Cardiac atrium fibroblast (primary cell): ENCODE data around the gene DYNC1LI1. TPM values are rescaled to one million over a fixed set of nuclear protein-coding genes. Genes with fewer than 3 reads are reported as not detected.

Experiments
- total RNA-seq: library from RNA; depleted of rRNA; stranded (reverse); fragments of >200 nt; gene quantifications from 2 replicates; pipeline ENCODE4 v1.2.3, GENCODE V29; 2015

DYNC1LI1 gene
- 28.5 and 29.5 TPM in 2 replicates for total RNA-seq

DNA sequence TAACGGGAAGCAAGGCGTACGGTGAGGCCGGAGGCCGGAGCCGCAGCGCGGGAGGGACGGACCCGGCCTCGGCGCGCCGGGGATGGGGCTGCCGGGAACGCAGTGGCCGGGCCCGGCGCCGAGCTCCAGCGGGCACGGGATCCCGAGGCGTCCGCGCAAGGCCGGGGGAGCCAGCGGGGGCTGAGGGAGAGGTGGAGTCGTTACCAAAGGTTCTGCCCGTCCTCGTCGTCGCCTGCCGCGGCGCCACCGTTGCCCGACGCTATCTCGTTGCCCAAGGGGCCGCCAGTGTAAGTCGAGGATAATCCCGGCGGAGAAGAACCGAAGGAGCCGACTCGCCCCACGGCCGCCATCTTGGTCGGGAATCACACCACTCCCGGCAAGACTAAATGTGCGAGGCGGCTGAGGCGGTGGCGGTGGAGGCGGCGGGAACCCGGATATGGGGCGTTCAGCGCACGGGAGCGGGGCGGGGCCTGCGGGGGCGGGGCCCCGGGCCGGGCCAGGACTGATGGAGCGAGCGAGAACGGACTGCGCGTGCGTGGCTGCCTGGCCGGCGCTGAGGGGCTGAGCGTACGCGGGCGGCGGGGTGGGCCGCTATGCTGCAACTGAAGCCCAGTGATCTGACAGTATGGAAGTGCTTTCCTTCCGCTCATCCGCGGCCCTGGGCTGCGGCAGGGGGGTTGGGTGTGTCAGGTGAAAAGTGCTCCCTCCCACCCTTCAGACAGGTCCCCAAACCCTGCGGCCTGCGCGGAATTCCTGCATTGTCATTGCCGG, at the start of gene DYNC1LI1:
Gene DYNC1LI1, minus strand, starts transcription at position 438 of the 771 bp plus-strand sequence. Its CDS starts 88 bp downstream, at position 350.

DNA sequence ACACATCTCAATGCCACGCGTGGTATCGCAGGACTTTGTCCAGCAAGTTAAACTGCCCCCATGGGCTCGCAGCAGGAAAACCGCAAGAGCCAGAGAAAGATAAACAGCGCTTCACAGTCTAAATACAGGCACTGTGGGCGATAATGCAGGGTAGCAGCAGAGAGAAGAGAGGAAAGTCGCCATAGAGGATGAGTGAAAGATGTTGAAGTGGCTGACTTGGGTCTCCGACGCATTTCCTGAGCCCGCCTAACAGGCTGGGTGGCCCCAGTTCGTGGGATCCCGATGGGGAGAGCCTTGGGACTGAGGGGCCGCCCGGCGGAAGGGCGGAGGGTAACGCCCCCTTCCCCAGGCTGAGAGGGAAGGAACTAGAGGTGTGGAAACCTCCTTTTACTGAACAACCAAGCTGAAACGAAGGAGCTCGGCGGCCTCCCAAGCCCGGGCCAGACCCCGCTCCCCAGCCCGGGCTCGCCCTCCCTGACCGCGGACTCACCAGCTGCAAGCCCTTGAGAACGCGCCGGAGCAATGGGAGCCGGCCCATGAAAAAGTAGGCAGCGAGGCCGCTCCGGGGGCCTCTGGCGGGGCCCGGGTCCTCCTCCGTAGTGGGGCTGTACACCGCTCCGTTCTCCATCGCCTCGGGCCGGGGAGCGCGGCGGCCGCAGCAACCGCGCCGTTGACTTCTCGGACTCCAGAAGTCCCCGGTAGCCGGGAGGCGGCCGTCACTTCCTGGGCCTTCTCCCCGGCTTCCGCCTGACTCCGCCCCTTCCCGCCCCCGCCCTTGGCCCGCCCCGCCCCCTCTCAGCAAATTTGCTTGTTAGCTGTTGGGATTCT, 68.3 kb downstream of the DYNC1LI1 start, which contains the start of gene CMTM6:
Gene CMTM6, minus strand, starts transcription at position 735 of the 828 bp plus-strand sequence. Its CDS starts 107 bp downstream, at position 628.

Other genes starting within 250 kb of the DYNC1LI1 start
- 24.6 and 38.1 TPM in 2 replicates for gene CMTM7, start 179.0 kb downstream of the DYNC1LI1 start, total RNA-seq
- 75.3 and 108 TPM in 2 replicates for gene CMTM6, start 68.0 kb downstream of the DYNC1LI1 start, total RNA-seq
- gene CNOT10, start 114.3 kb upstream of the DYNC1LI1 start, total RNA-seq: 15.2 and 22.5 TPM in 2 replicates
- not detected in 2 replicates for gene TRIM71, start 247.1 kb upstream of the DYNC1LI1 start, total RNA-seq